Stimulated activated CD4-positive, alpha-beta T cell treated with anti-CD3 and anti-CD28 coated beads, Interleukin-1b, Interleukin-23, amount 100 ng/mL, for 1 hour (primary cell): Measurements from ENCODE around the gene TTC33.
"Not testable (repeated sequence)": the region's sequence is repeated elsewhere in the genome, so short reads cannot be mapped to it uniquely, and the experiment has no call there.

Source experiments
- DNase-seq, 2 donors: peaks; one replicate each; pipeline ENCODE4 v3.0.0-alpha.2; 2020; ENCODE audit warnings: low read depth in 2 of 2

TTC33 gene

GRCh38 chr5:40717281-40717680 lies 38.5 kb downstream of the TTC33 start:
- DNase-seq: no peak

- DNase-seq: no peak
These were observed 39.2 kb downstream of the TTC33 start for GRCh38 chr5:40716590-40716989.

GRCh38 chr5:40716000-40716399 lies 39.8 kb downstream of the TTC33 start:
- DNase-seq: no peak

GRCh38 chr5:40714001-40714400 lies 41.8 kb downstream of the TTC33 start:
- DNase-seq: no peak

- not testable (repeated sequence) for DNase-seq
These were observed 45.2 kb downstream of the TTC33 start for GRCh38 chr5:40710575-40710974.

- not testable (repeated sequence) for DNase-seq
These were observed 50.3 kb downstream of the TTC33 start for GRCh38 chr5:40705484-40705883.

- not testable (repeated sequence) for DNase-seq
These were observed 53.7 kb downstream of the TTC33 start for GRCh38 chr5:40702027-40702426.

GRCh38 chr5:40700116-40700782 lies 55.5 kb downstream of the TTC33 start:
- no peak for DNase-seq

GRCh38 chr5:40694433-40694832 lies 61.3 kb downstream of the TTC33 start:
- no peak for DNase-seq

GRCh38 chr5:40691894-40692293 lies 63.9 kb downstream of the TTC33 start:
- no peak for DNase-seq

GRCh38 chr5:40690267-40690666 lies 65.5 kb downstream of the TTC33 start:
- no peak for DNase-seq

GRCh38 chr5:40689438-40689837 lies 66.3 kb downstream of the TTC33 start:
- no peak for DNase-seq

- DNase-seq: no peak
These were observed 66.8 kb downstream of the TTC33 start for GRCh38 chr5:40688996-40689395.

GRCh38 chr5:40688127-40688761 lies 67.5 kb downstream of the TTC33 start:
- DNase-seq: peak; percentile 60 to 71

GRCh38 chr5:40687321-40687720 lies 68.4 kb downstream of the TTC33 start:
- no peak for DNase-seq

GRCh38 chr5:40685976-40686486 lies 69.7 kb downstream of the TTC33 start:
- DNase-seq: no peak

- DNase-seq: no peak
These were observed 70.6 kb downstream of the TTC33 start for GRCh38 chr5:40685193-40685592.

GRCh38 chr5:40683305-40683704 lies 72.5 kb downstream of the TTC33 start:
- DNase-seq: no peak

- no peak for DNase-seq
These were observed 73.4 kb downstream of the TTC33 start for GRCh38 chr5:40682154-40683017.

- DNase-seq: no peak
These were observed 74.2 kb downstream of the TTC33 start for GRCh38 chr5:40681363-40682153.

GRCh38 chr5:40680741-40681362 lies 74.9 kb downstream of the TTC33 start:
- peak in 1 of 2 donors; percentile 29 for DNase-seq
